Common myeloid progenitor, CD34-positive (primary cell): ENCODE results near the gene ACTR8.

Experiments used
- CTCF ChIA-PET: fragments of 350-600 bp; sonication (Branson Sonifier 250); formaldehyde crosslinking; loops from one replicate; lab custom pipeline; 2021; ENCODE audit warnings: antibody characterized with exemption; lab: Charles Lee
- POLR2A ChIA-PET: fragments of 350-600 bp; sonication (Branson Sonifier 250); formaldehyde crosslinking; loops from one replicate; lab custom pipeline; 2021; ENCODE audit warnings: antibody characterized with exemption; lab: Charles Lee
- DNase-seq, 3 donors: peaks; one replicate each; pipeline versions ENCODE4 v3.0.0 to v3.0.0-alpha.2; 2013
- H3K27ac ChIP-seq, 2 experiments: 1 replicate in 1 of 2; 2 replicates in 1 of 2; pipeline ENCODE4 v1.7.0; 2013; ENCODE audit warnings: inconsistent platforms in 2 of 2, low read length in 2 of 2, mild to moderate bottlenecking in 2 of 2, low read depth in 1 of 2, moderate library complexity in 1 of 2; ENCODE audit not compliant: severe bottlenecking in 2 of 2, insufficient read depth in 1 of 2, poor library complexity in 1 of 2
- H3K27me3 ChIP-seq, 5 experiments: replicated peaks in 2 of 5; 1 replicate in 3 of 5; 2 replicates in 2 of 5; pipeline versions ENCODE4 v1.6.1 to v1.7.0; 2013; ENCODE audit warnings: low read length in 4 of 5, mild to moderate bottlenecking in 2 of 5, moderate library complexity in 2 of 5, inconsistent platforms in 1 of 5; ENCODE audit not compliant: insufficient read depth in 5 of 5, control insufficient read depth in 4 of 5
- H3K36me3 ChIP-seq, 4 experiments: 1 replicate in 2 of 4; 2 replicates in 2 of 4; pipeline versions ENCODE4 v1.6.1 to v1.7.0; 2013; ENCODE audit warnings: low read length in 3 of 4, control low read depth in 1 of 4, mild to moderate bottlenecking in 1 of 4; ENCODE audit not compliant: control insufficient read depth in 4 of 4, insufficient read depth in 4 of 4
- H3K4me1 ChIP-seq, 4 experiments: 1 replicate in 3 of 4; 2 replicates in 1 of 4; pipeline versions ENCODE4 v1.6.1 to v1.7.1; 2013; ENCODE audit warnings: low read length in 3 of 4, mild to moderate bottlenecking in 3 of 4, control low read depth in 1 of 4, inconsistent platforms in 1 of 4, moderate library complexity in 1 of 4; ENCODE audit not compliant: control insufficient read depth in 4 of 4, insufficient read depth in 4 of 4; ENCODE audit errors: control extremely low read depth in 1 of 4
- H3K4me3 ChIP-seq, 7 experiments: 1 replicate in 4 of 7; 2 replicates in 3 of 7; pipeline versions ENCODE4 v1.5.1 to v1.7.0; 2013; ENCODE audit warnings: mild to moderate bottlenecking in 7 of 7, low read length in 6 of 7, moderate library complexity in 6 of 7, inconsistent platforms in 2 of 7, low read depth in 2 of 7, control low read depth in 1 of 7; ENCODE audit not compliant: insufficient read depth in 4 of 7, control insufficient read depth in 1 of 7; ENCODE audit errors: extremely low read depth in 1 of 7
- H3K9me3 ChIP-seq, 5 experiments: 1 replicate in 4 of 5; 2 replicates in 1 of 5; pipeline versions ENCODE4 v1.6.1 to v1.7.1; 2013; ENCODE audit warnings: low read length in 4 of 5, mild to moderate bottlenecking in 2 of 5, inconsistent platforms in 1 of 5, low read depth in 1 of 5, moderate library complexity in 1 of 5; ENCODE audit not compliant: control insufficient read depth in 4 of 5, insufficient read depth in 2 of 5; ENCODE audit errors: control extremely low read depth in 1 of 5
- WGBS: methylation state at CpG from one replicate; pipeline ENCODE4 v1.1.5; 2013; ENCODE audit not compliant: insufficient coverage; 5-methylcytosine and 5-hydroxymethylcytosine counted together

The ACTR8 gene

DNA sequence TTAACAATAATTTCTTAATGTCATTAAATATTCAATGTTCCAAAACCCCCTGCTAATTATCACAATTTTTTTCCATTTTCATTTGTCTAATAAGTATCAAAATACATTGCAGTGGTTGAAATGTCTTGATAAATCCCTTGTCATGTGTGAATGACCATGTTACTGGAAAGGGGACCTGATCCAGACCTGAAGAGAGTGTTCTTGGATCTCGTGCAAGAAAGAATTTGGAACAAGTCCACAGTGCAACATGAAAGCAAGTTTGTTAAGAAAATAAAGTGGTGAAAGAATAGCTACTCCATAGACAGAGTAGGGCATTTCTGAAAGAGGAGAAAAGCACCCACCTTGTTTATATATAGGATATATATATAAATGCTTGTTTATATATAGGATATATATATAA is 20.1 kb upstream of the ACTR8 start:
- CTCF ChIA-PET, result interaction anchor here (1.6 kb wide), 1 partner anchor 37 kb away, joined by 4 read pairs; no protein-coding TSS in a partner anchor
- 80% methylated on average over 1 of the region's 1 CpG for WGBS
- Histone ChIP-seq H3K4me1 (no peaks in the 10 kb centered on the region), H3K36me3 (no peaks in the 10 kb centered on the region), H3K27ac (no peak overlapping the region), H3K27me3 (peaks cover 0 to 17% (median 7%) of the 10 kb centered on the region in 5 experiments), H3K9me3 (peaks cover 0 to 4% (median 0%) of the 10 kb centered on the region in 5 experiments), H3K4me3 (no peak overlapping the region)
- DNase-seq, result no peak
- POLR2A ChIA-PET, result no interaction called here

DNA sequence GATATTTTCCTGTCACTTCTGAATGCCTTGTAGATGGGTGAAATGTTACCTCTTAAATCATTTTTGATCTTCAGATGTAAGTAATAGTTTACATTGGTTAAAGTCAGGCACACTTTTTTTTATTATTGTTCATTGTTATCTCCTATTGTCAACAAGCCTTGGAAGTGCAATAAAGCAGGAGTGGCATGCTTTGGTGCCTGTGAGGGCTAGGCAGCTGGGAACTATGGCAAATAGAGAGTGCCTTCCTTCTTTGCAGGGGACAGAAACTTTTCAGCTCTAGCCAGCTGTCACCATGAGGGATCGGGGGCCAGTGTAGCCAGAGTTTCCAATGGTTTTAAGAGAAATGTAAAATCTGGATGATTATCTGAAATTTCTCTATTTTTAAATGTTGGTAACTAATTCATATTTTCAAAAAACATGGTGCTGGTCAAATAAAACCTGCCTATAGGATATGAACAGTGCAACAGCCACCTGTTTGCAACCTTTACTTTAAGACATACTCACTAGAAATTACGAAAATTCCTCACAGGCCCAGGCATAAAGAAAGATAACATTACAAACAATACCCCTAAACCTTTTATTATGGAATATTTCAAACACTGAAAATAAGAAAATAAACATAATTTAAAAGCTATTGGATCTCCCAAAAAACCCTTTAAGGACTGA is 18.8 kb upstream of the ACTR8 start:
- Histone ChIP-seq H3K36me3 (no peaks in the 10 kb centered on the region), H3K9me3 (peaks cover 0 to 5% (median 0%) of the 10 kb centered on the region in 5 experiments), H3K27me3 (peaks cover 0 to 21% (median 12%) of the 10 kb centered on the region in 5 experiments), H3K27ac (no peak overlapping the region), H3K4me1 (no peaks in the 10 kb centered on the region), H3K4me3 (no peak overlapping the region)
- CTCF ChIA-PET, result interaction anchor here (1.6 kb wide), 1 partner anchor 38 kb away, joined by 4 read pairs; no protein-coding TSS in a partner anchor
- no peak for DNase-seq
- POLR2A ChIA-PET, result no interaction called here
- no CpG with 5 or more reads among the region's 2 CpGs for WGBS

DNA sequence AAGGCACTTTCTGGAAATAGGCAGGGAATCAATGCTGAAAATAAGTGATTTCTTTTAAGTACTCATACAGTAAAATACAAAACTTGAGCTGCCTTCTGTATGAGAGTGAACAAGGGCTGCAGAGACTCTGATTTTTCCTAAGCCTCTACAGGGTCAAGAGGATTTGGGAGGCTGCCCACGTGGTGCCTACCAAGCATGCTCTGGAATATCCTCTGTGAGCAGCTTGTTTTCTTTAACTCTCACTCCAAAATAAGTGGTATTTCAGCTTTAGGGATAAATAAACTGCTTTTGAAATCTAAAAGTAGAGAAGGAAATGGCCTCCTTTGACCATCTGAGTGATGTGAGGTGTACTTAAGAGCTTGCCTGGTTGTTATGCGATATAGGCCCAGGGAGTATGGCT is 17.8 kb upstream of the ACTR8 start:
- ChIA-PET CTCF (interaction anchor here (0.7 kb wide), 1 partner anchor 38 kb away, joined by 4 read pairs; no protein-coding TSS in a partner anchor), POLR2A (no interaction called here)
- peaks cover 3 to 26% (median 14%) of the 10 kb centered on the region in 5 experiments for H3K27me3 ChIP-seq
- 57% methylated on average over 1 of the region's 2 CpGs for WGBS
- peaks cover 0 to 5% (median 0%) of the 10 kb centered on the region in 5 experiments for H3K9me3 ChIP-seq
- DNase-seq, result no peak
- H3K4me3 ChIP-seq, result no peak overlapping the region
- H3K36me3 ChIP-seq, result no peaks in the 10 kb centered on the region
- no peaks in the 10 kb centered on the region for H3K4me1 ChIP-seq
- no peak overlapping the region for H3K27ac ChIP-seq

DNA sequence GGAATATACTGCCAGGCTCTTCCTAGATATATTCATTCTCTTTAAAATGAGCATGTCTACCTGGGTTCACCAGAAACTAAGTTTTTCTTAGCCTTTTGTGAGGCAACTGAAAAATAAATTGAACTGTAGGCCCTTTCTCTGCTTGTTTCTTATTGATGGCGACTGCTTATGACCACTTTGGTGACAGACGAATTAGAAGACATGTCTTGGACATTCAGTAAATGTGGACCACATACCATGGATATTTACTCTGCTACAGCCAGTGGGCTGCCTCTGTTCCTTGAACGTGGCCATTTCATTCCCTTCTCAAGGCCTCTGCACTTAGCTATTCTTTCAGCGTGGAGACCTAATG is 10.3 kb upstream of the ACTR8 start:
- H3K36me3 ChIP-seq, result peaks cover 2 to 7% (median 4%) of the 10 kb centered on the region in 4 experiments
- peak overlapping the region; percentile 29 to 96 (median 93) for H3K4me3 ChIP-seq
- peaks cover 3 to 21% (median 12%) of the 10 kb centered on the region in 5 experiments for H3K27me3 ChIP-seq
- 84% methylated on average over 4 of the region's 4 CpGs for WGBS
- H3K27ac ChIP-seq, result peak overlapping the region; percentile 44 to 97
- DNase-seq, result no peak
- ChIA-PET POLR2A (interaction anchor here (1.8 kb wide), 1 partner anchor 11 kb away, joined by 12 read pairs; the partner anchor contains the start of gene ACTR8), CTCF (interaction anchor here (1.9 kb wide), 1 partner anchor 12 kb away, joined by 5 read pairs; no protein-coding TSS in a partner anchor)
- H3K4me1 ChIP-seq, result peaks cover 12 to 19% (median 16%) of the 10 kb centered on the region in 4 experiments
- H3K9me3 ChIP-seq, result peaks cover 0 to 2% (median 0%) of the 10 kb centered on the region in 5 experiments

DNA sequence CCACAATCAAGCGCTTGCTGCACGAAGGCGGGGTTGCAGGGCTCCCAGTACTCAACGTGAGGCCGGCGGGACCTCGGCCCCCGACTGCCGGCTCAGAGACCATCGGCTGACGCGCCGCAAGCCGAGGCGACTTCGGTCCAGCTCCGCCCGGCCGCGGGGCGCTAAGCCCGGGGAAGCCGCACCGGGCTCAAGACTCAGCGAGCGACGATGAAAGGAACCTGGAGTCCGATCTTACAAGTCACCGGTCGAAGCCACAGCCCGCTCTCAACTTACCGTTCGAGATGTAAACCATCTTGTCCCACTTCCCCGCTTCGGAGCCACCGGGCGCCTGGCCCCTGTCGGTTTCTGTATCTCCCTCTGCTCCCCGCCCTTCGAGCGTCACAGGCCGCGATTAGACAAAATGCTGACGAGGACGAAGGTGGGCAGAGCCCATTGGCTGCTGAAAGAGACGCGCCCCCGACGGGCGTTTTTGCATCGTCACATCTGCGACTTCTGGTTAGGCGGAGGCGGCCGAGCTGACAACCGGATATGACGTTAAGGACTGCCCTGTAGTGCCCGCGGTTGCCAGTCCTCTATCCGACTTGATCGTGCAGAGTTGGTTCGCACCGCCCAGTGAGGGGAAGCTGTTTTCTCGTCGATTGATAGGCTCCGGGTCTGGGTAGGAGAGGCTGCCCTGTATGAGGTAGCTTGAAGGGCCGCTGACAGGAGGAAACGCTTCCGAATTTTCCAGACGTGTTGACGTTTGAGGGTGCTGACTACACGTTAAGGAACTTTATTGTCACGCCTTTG is 9.7 kb upstream of the ACTR8 start, which contains the start of gene SELENOK:
TSS of gene SELENOK (minus strand) at position 363 of the 789 bp plus-strand sequence.
- peaks cover 12 to 19% (median 16%) of the 10 kb centered on the region in 4 experiments for H3K4me1 ChIP-seq
- H3K27ac ChIP-seq, result peak within 1 kb of the TSS; percentile 93 to 97
- POLR2A ChIA-PET, result interaction anchor here (0.6 to 1.8 kb wide), 2 partner anchors 11 to 184 kb away, joined by 3 to 12 read pairs; partner anchors contain the start of gene ACTR8

DNA sequence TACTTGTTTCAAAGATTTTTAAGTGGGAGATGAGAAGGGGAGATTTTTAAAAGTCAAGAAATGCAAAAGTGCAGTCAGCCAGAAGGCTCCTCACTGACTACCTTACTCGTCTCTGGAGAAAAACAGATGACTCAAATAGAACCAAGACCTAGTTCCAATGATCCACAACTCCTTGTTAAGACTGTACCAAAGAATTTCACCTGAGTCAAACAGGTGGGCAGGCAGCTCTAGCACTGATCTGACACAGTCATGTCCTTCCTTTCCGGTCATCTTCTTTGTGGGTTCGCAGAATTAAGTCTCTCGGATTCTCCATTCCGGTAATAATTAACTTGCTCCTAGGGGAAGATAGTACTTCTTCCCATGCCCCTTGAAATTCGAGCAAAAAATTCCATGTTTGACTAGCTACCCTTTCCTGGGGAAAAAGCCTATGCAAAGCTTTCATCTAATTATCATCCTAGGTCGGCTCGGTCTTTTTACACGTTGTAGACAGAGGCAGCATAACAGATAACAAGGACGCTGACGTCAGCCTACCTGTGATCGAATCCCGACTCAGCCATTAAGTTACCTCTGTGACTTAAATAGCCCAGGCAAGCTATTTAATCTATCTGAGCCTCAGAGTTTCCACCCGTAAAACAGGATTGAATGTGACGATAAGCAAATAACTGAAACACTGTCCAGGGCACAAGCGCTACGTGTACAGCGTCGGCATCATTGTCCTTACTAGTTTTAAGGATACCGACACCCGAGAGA is 8.9 kb upstream of the ACTR8 start:
- H3K4me1 ChIP-seq, result peaks cover 12 to 19% (median 16%) of the 10 kb centered on the region in 4 experiments
- peaks cover 0 to 14% (median 5%) of the 10 kb centered on the region in 5 experiments for H3K27me3 ChIP-seq
- H3K4me3 ChIP-seq, result peak overlapping the region; percentile 84 to 96 (median 94)
- no peaks in the 10 kb centered on the region for H3K9me3 ChIP-seq
- H3K27ac ChIP-seq, result peak overlapping the region; percentile 93 to 97
- WGBS, result 13% methylated on average over 20 of the region's 21 CpGs
- CTCF ChIA-PET, result interaction anchor here (1.1 to 1.9 kb wide), 4 partner anchors 10 to 47 kb away, joined by 3 to 5 read pairs (median 4); partner anchors contain the start of gene ACTR8
- peaks cover 4 to 16% (median 9%) of the 10 kb centered on the region in 4 experiments for H3K36me3 ChIP-seq
- DNase-seq, result peak; percentile 52 to 64 (median 59)
- POLR2A ChIA-PET, result interaction anchor here (1.8 kb wide), 1 partner anchor 10 kb away, joined by 12 read pairs; the partner anchor contains the start of gene ACTR8

More for the DNA sequence above, 9.7 kb upstream of the ACTR8 start, which contains the start of gene SELENOK:
- CTCF ChIA-PET, result interaction anchor here (1.1 to 1.9 kb wide), 2 partner anchors 12 to 39 kb away, joined by 3 to 5 read pairs; no protein-coding TSS in a partner anchor
- DNase-seq, result peak; percentile 99 to 100 (median 100)
- H3K4me3 ChIP-seq, result peak within 1 kb of the TSS; percentile 84 to 96 (median 94)
- H3K9me3 ChIP-seq, result peaks cover 0 to 2% (median 0%) of the 10 kb centered on the region in 5 experiments
- H3K27me3 ChIP-seq, result peaks cover 3 to 17% (median 8%) of the 10 kb centered on the region in 5 experiments
- under 1% methylated on average over 70 of the region's 73 CpGs for WGBS
- peaks cover 4 to 13% (median 8%) of the 10 kb centered on the region in 4 experiments for H3K36me3 ChIP-seq
